SK-N-SH (cell line): ENCODE measurements around the gene INO80C. TPM values are rescaled to one million over a fixed set of nuclear protein-coding genes. Genes with fewer than 3 reads are reported as not detected.

Experiments
- CTCF ChIA-PET: fragments of 300-600, 350-600 bp; formaldehyde crosslinking; extraction: SDS; loops from one replicate; lab custom pipeline; 2021; lab: Yijun Ruan, JAX
- POLR2A ChIA-PET: fragments of 350-600 bp; sonication (Branson Sonifier 250); formaldehyde crosslinking; extraction: SDS; loops from one replicate; lab custom pipeline; 2020; ENCODE audit warnings: antibody characterized with exemption, inconsistent platforms; lab: Yijun Ruan, JAX
- DNase-seq: peaks from one replicate; pipeline ENCODE4 v3.0.0; 2012
- H2AFZ ChIP-seq: fragments of 200-600 bp; sonication (generic); 2 replicates; pipeline ENCODE4 v1.8.1; 2016; ENCODE audit warnings: antibody characterized with exemption, mild to moderate bottlenecking, low read depth
- H3F3A ChIP-seq: fragments of 200-600 bp; sonication (generic); replicated peaks from 2 replicates; pipeline ENCODE3; 2016; ENCODE audit warnings: antibody characterized with exemption, mild to moderate bottlenecking; ENCODE audit not compliant: insufficient read depth
- H3K27ac ChIP-seq, 2 experiments: fragments of 200-500 bp in 1 of 2; fragments of 200-600 bp in 1 of 2; sonication (Bioruptor generic) in 1 of 2; sonication (generic), shearing (Covaris generic) in 1 of 2; 2 replicates each; pipeline versions ENCODE4 v1.5.1 to v1.6.1; 2014 to 2016; ENCODE audit warnings: low read depth in 2 of 2, inconsistent platforms in 1 of 2, low read length in 1 of 2, mild to moderate bottlenecking in 1 of 2, mixed read lengths in 1 of 2
- H3K27me3 ChIP-seq: fragments of 200-600 bp; sonication (generic), shearing (Covaris generic); 2 replicates; pipeline ENCODE4 v1.6.1; 2016; ENCODE audit warnings: mixed run types; ENCODE audit not compliant: insufficient read depth
- H3K36me3 ChIP-seq, 2 experiments: fragments of 200-500 bp in 1 of 2; fragments of 200-600 bp in 1 of 2; sonication (Bioruptor generic) in 1 of 2; sonication (generic) in 1 of 2; replicated peaks in 1 of 2; 2 replicates each; pipeline versions ENCODE3 to v1.5.1; 2014 to 2016; ENCODE audit warnings: low read length in 1 of 2, mild to moderate bottlenecking in 1 of 2; ENCODE audit not compliant: insufficient read depth in 2 of 2, control insufficient read depth in 1 of 2
- H3K4me1 ChIP-seq, 2 experiments: fragments of 200-500 bp in 1 of 2; fragments of 200-600 bp in 1 of 2; sonication (Bioruptor generic) in 1 of 2; sonication (generic), shearing (Covaris generic) in 1 of 2; 2 replicates each; pipeline versions ENCODE4 v1.5.1 to v1.6.1; 2014 to 2016; ENCODE audit warnings: low read depth in 1 of 2, low read length in 1 of 2, mixed run types in 1 of 2; ENCODE audit not compliant: insufficient read depth in 2 of 2, control insufficient read depth in 1 of 2
- H3K4me2 ChIP-seq: fragments of 200-600 bp; sonication (generic), shearing (Covaris generic); 2 replicates; pipeline ENCODE4 v1.6.1; 2017; ENCODE audit warnings: mixed run types
- H3K4me3 ChIP-seq, 2 experiments: fragments of 200-500 bp in 1 of 2; fragments of 200-600 bp in 1 of 2; sonication (Bioruptor generic) in 1 of 2; sonication (generic), shearing (Covaris generic) in 1 of 2; 2 replicates each; pipeline versions ENCODE4 v1.5.1 to v1.8.1; 2014 to 2016; ENCODE audit warnings: low read depth in 2 of 2, inconsistent platforms in 1 of 2, low read length in 1 of 2, mild to moderate bottlenecking in 1 of 2, mixed read lengths in 1 of 2, moderate library complexity in 1 of 2
- H3K79me2 ChIP-seq: fragments of 200-600 bp; sonication (generic); 2 replicates; pipeline ENCODE4 v1.8.1; 2017; ENCODE audit warnings: mild to moderate bottlenecking; ENCODE audit not compliant: insufficient read depth
- H3K9ac ChIP-seq: fragments of 200-600 bp; sonication (generic); 2 replicates; pipeline ENCODE4 v1.6.1; 2017; ENCODE audit warnings: mixed run types
- H3K9me2 ChIP-seq: fragments of 200-600 bp; sonication (generic); 2 replicates; pipeline ENCODE4 v1.6.1; 2017; ENCODE audit warnings: mixed run types
- H3K9me3 ChIP-seq: fragments of 200-600 bp; sonication (generic); 2 replicates; pipeline ENCODE4 v1.6.1; 2017; ENCODE audit warnings: mixed run types, mild to moderate bottlenecking, moderate library complexity
- H4K20me1 ChIP-seq: fragments of 200-600 bp; sonication (generic); 2 replicates; pipeline ENCODE4 v1.6.1; 2017; ENCODE audit warnings: mild to moderate bottlenecking, mixed run types; ENCODE audit not compliant: insufficient read depth
- ELF1 ChIP-seq: IDR thresholded peaks from 2 replicates; pipeline ENCODE4 v1.4.0; 2012
- FOXJ3 ChIP-seq: sonication (generic); formaldehyde crosslinking; IDR thresholded peaks from 2 replicates; pipeline ENCODE4 v1.5.1; 2020; ENCODE audit warnings: mild to moderate bottlenecking, missing genetic modification reagents
- GABPA ChIP-seq: IDR thresholded peaks from 2 replicates; pipeline ENCODE4 v1.4.0; 2012; ENCODE audit warnings: low read depth, mild to moderate bottlenecking
- GATA2 ChIP-seq: sonication (generic); formaldehyde crosslinking; IDR thresholded peaks from 2 replicates; pipeline ENCODE4 v1.5.0; 2020; ENCODE audit warnings: mild to moderate bottlenecking, missing genetic modification reagents
- JUND ChIP-seq: IDR thresholded peaks from 2 replicates; pipeline ENCODE4 v1.4.0; 2012
- MEF2A ChIP-seq: IDR thresholded peaks from 2 replicates; pipeline ENCODE4 v1.4.0; 2012; ENCODE audit warnings: low read depth, borderline replicate concordance
- MXI1 ChIP-seq: IDR thresholded peaks from 2 replicates; pipeline ENCODE4 v1.6.1; 2012; ENCODE audit warnings: mild to moderate bottlenecking, low read depth, low read length, improper control_type of control experiment
- NFIC ChIP-seq: IDR thresholded peaks from 2 replicates; pipeline ENCODE4 v1.4.0; 2012; ENCODE audit warnings: borderline replicate concordance
- NRF1 ChIP-seq: IDR thresholded peaks from 2 replicates; pipeline ENCODE4 v1.6.1; 2012; ENCODE audit warnings: low read depth, mild to moderate bottlenecking, low read length
- POLR2AphosphoS5 ChIP-seq: IDR thresholded peaks from 2 replicates; pipeline ENCODE4 v1.6.1; 2012; ENCODE audit warnings: low read depth, low read length
- RAD21 ChIP-seq: IDR thresholded peaks from 2 replicates; pipeline ENCODE4 v1.6.1; 2012; ENCODE audit warnings: mild to moderate bottlenecking, low read length
- RXRA ChIP-seq: IDR thresholded peaks from 2 replicates; pipeline ENCODE4 v1.4.0; 2012; ENCODE audit warnings: low read depth, mild to moderate bottlenecking, borderline replicate concordance
- SIN3A ChIP-seq: IDR thresholded peaks from 2 replicates; pipeline ENCODE4 v1.6.1; 2012; ENCODE audit warnings: low read depth, mild to moderate bottlenecking, low read length, moderate library complexity, borderline replicate concordance
- SMC3 ChIP-seq: IDR thresholded peaks from 2 replicates; pipeline ENCODE4 v1.6.1; 2012; ENCODE audit warnings: low read depth, low read length, improper control_type of control experiment
- TCF12 ChIP-seq: IDR thresholded peaks from 2 replicates; pipeline ENCODE4 v1.4.0; 2012
- TEAD4 ChIP-seq: IDR thresholded peaks from 2 replicates; pipeline ENCODE4 v1.4.0; 2012; ENCODE audit warnings: mild to moderate bottlenecking, borderline replicate concordance; ENCODE audit not compliant: insufficient read depth
- YY1 ChIP-seq: IDR thresholded peaks from 2 replicates; pipeline ENCODE4 v1.4.0; 2012; ENCODE audit warnings: low read depth, mild to moderate bottlenecking
- WGBS: methylation state at CpG from one replicate; pipeline ENCODE4 v1.1.6; 2017; ENCODE audit warnings: low lambda C conversion rate; 5-methylcytosine and 5-hydroxymethylcytosine counted together
- polyA plus RNA-seq, 3 experiments: library from polyadenylated mRNA; depleted of rRNA; stranded (reverse); fragments of >200 nt; gene quantifications; 2 replicates each; pipeline ENCODE4 v1.2.3, GENCODE V29; 2012
- TF ChIP-seq, protein P1 (sequence below): IDR thresholded peaks from 2 replicates; pipeline ENCODE4 v1.4.0; 2012; ENCODE audit warnings: low read depth
- TF ChIP-seq, protein P2 (sequence below): IDR thresholded peaks from 2 replicates; pipeline ENCODE4 v1.6.1; 2012; ENCODE audit warnings: mild to moderate bottlenecking, low read depth, low read length, moderate library complexity
- TF ChIP-seq, protein P3 (sequence below): fragments of 200-600 bp; sonication (generic); IDR thresholded peaks from 2 replicates; pipeline ENCODE4 v1.6.1; 2017; ENCODE audit warnings: antibody characterized with exemption, mild to moderate bottlenecking, moderate library complexity
- TF ChIP-seq, protein P4 (sequence below): IDR thresholded peaks from 2 replicates; pipeline ENCODE4 v1.4.0; 2012; ENCODE audit warnings: low read depth, borderline replicate concordance

INO80C gene
- polyA plus RNA-seq, 1 of the 3 experiments (the other 2 are of a cell fraction): 17.0 TPM

DNA sequence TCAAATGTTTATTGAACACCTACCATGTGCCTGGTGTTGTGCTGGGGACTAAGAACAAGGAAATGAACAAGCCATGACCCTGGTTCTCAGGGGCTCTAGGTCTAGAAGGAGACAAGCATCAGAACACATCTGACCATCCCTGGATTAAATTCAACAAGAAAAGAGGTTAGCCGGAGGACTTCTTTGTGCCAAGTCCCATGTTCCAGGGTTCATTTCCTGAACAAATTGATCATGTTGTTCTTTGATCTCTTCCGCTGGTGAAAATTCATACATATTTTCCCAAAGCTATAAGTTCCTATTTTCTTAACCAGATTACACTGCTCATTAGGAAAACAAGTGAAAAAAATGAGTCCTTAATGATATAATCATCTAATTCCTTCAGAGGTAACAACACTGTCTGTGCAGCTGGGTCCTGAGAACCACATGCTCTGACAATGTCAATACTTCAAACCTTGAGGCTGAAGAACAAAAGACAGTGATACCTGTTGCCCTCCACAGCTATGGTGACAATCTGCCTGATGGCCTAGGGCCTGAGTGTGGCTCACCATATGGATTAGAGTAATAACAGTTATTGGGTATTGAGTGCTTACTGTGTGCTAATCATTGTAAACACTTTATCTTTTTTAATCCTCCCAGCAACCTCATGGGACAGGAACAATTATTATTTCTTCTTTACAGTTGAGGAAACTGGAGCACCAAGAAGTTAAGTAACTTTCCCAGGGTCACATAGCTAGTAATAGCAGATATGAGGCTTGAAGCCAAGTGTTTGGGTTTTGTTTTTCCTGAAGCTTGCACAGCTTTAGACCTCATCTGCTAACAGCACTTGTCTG, 24.6 kb upstream of the INO80C start:
- Histone ChIP-seq H3K79me2 (no peaks in the 10 kb centered on the region), H3K4me3 (no peak overlapping the region), H4K20me1 (no peaks in the 10 kb centered on the region), H3K36me3 (no peaks in the 10 kb centered on the region), H3K27me3 (no peaks in the 10 kb centered on the region), H3K9ac (no peak overlapping the region), H3K4me2 (no peak overlapping the region), H3F3A (no peaks in the 10 kb centered on the region), H3K4me1 (no peaks in the 10 kb centered on the region), H3K27ac (no peak overlapping the region), H2AFZ (no peak overlapping the region), H3K9me3 (no peaks in the 10 kb centered on the region), H3K9me2 (no peaks in the 10 kb centered on the region)
- DNase-seq: no peak
- WGBS: 89% methylated on average over 2 of the region's 2 CpGs
- CTCF ChIA-PET: interaction anchor here (1.5 kb wide), 1 partner anchor 136 kb away, joined by 3 read pairs; no protein-coding TSS in a partner anchor
- TF ChIP-seq ELF1 (no peak), RAD21 (no peak), NFIC (no peak), POLR2AphosphoS5 (no peak), TCF12 (no peak)
- TF ChIP-seq, protein P1, sequence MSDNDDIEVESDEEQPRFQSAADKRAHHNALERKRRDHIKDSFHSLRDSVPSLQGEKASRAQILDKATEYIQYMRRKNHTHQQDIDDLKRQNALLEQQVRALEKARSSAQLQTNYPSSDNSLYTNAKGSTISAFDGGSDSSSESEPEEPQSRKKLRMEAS: no peak
- POLR2A ChIA-PET: no interaction called here

DNA sequence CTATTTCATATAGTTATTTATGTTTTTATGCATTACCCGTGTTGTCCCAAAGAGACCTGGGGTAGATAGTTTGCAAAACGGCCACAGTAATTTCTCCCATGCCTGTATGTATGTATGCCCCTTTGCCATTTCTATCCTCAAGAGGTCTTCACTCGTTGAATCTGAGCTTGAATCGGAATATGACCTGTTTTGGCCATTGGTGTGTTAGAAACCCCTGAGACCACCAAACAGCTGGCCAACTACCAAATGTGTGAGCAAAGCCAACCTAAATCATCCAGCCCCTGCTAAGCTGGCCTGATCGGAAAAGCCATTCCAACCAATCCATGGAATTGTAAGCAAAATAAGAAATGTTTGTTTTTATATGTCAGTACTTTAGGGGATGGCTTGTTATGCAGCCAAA, 23.4 kb upstream of the INO80C start:
- WGBS: 47% methylated on average over 5 of the region's 5 CpGs
- POLR2A ChIA-PET: no interaction called here

More for the DNA sequence above, 23.4 kb upstream of the INO80C start:
- TF ChIP-seq, protein P1: no peak
- TF ChIP-seq MXI1: no peak
- no peak for TF ChIP-seq SMC3
- TF ChIP-seq GABPA: no peak
- no peak for TF ChIP-seq POLR2AphosphoS5
- TF ChIP-seq NRF1: no peak
- no peak for TF ChIP-seq MEF2A
- no peak for TF ChIP-seq YY1
- TF ChIP-seq FOXJ3 (CRISPR knock-in tag): no peak
- no peak for TF ChIP-seq GATA2 (CRISPR knock-in tag)
- TF ChIP-seq, protein P2, sequence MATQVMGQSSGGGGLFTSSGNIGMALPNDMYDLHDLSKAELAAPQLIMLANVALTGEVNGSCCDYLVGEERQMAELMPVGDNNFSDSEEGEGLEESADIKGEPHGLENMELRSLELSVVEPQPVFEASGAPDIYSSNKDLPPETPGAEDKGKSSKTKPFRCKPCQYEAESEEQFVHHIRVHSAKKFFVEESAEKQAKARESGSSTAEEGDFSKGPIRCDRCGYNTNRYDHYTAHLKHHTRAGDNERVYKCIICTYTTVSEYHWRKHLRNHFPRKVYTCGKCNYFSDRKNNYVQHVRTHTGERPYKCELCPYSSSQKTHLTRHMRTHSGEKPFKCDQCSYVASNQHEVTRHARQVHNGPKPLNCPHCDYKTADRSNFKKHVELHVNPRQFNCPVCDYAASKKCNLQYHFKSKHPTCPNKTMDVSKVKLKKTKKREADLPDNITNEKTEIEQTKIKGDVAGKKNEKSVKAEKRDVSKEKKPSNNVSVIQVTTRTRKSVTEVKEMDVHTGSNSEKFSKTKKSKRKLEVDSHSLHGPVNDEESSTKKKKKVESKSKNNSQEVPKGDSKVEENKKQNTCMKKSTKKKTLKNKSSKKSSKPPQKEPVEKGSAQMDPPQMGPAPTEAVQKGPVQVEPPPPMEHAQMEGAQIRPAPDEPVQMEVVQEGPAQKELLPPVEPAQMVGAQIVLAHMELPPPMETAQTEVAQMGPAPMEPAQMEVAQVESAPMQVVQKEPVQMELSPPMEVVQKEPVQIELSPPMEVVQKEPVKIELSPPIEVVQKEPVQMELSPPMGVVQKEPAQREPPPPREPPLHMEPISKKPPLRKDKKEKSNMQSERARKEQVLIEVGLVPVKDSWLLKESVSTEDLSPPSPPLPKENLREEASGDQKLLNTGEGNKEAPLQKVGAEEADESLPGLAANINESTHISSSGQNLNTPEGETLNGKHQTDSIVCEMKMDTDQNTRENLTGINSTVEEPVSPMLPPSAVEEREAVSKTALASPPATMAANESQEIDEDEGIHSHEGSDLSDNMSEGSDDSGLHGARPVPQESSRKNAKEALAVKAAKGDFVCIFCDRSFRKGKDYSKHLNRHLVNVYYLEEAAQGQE: no peak
- TF ChIP-seq SIN3A: no peak
- TF ChIP-seq RAD21: no peak
- no peak for TF ChIP-seq JUND
- no peak for TF ChIP-seq RXRA
- TF ChIP-seq, protein P3, sequence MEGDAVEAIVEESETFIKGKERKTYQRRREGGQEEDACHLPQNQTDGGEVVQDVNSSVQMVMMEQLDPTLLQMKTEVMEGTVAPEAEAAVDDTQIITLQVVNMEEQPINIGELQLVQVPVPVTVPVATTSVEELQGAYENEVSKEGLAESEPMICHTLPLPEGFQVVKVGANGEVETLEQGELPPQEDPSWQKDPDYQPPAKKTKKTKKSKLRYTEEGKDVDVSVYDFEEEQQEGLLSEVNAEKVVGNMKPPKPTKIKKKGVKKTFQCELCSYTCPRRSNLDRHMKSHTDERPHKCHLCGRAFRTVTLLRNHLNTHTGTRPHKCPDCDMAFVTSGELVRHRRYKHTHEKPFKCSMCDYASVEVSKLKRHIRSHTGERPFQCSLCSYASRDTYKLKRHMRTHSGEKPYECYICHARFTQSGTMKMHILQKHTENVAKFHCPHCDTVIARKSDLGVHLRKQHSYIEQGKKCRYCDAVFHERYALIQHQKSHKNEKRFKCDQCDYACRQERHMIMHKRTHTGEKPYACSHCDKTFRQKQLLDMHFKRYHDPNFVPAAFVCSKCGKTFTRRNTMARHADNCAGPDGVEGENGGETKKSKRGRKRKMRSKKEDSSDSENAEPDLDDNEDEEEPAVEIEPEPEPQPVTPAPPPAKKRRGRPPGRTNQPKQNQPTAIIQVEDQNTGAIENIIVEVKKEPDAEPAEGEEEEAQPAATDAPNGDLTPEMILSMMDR: no peak
- TF ChIP-seq, protein P4, sequence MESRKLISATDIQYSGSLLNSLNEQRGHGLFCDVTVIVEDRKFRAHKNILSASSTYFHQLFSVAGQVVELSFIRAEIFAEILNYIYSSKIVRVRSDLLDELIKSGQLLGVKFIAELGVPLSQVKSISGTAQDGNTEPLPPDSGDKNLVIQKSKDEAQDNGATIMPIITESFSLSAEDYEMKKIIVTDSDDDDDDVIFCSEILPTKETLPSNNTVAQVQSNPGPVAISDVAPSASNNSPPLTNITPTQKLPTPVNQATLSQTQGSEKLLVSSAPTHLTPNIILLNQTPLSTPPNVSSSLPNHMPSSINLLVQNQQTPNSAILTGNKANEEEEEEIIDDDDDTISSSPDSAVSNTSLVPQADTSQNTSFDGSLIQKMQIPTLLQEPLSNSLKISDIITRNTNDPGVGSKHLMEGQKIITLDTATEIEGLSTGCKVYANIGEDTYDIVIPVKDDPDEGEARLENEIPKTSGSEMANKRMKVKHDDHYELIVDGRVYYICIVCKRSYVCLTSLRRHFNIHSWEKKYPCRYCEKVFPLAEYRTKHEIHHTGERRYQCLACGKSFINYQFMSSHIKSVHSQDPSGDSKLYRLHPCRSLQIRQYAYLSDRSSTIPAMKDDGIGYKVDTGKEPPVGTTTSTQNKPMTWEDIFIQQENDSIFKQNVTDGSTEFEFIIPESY: no peak
- no peak for TF ChIP-seq TEAD4
- TF ChIP-seq, all 33 proteins: peak for 0
- Histone ChIP-seq H4K20me1 (no peaks in the 10 kb centered on the region), H3K27ac (no peak overlapping the region), H3K9ac (no peak overlapping the region), H3K9me3 (no peaks in the 10 kb centered on the region), H3K4me2 (no peak overlapping the region), H3F3A (no peaks in the 10 kb centered on the region), H3K4me3 (no peak overlapping the region), H3K9me2 (no peaks in the 10 kb centered on the region), H3K79me2 (no peaks in the 10 kb centered on the region), H2AFZ (no peak overlapping the region), H3K4me1 (no peaks in the 10 kb centered on the region; a peak in 1 of 4 replicates), H3K27me3 (no peaks in the 10 kb centered on the region), H3K36me3 (no peaks in the 10 kb centered on the region)
- CTCF ChIA-PET: no interaction called here
- no peak for DNase-seq
